Measurements from ENCODE around the gene JAK1.
"Not testable (repeated sequence)": the region's sequence is repeated elsewhere in the genome, so short reads cannot be mapped to it uniquely, and the experiment has no call there.

The JAK1 gene

DNA sequence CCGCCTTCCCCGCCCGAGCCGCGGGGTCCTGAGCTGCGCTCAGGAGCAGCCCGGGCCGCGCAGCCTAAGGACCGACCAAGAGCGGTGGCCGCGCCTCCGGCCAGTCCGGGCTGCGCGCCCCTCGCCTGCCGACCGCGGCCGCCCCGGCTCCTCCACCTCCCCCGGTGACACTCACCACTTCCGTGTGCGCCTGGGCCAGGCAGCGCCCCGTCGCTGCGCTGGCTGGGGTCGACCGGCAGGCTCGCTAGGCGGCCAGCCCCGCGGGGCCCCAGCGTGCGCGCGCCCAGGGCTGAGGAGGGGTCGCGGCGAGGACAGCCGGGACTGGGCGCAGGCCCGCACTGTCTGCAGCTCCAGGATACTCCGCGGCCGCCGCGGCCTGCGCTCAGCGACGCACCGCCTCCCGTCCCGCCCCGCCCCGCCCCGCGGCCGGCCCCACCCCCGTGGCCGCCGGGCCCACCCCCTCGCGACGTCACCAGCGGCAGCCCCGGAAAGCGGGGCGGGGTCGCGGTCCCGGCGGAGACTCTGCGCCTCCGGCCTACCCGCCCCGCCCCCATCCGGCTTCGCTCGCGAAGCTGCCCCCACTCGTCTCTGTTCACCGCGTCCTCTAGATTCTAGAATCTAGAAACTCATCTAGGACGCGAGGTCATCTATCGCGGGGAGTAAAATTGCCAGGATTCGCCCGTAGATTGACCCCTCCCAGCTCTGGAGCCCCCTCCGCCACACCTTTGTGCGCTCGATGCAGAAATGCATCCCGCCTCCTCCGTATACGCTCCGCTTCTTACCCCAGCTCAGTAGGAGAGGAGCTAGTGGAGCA, at the start of gene JAK1:
Gene JAK1 (minus strand): TSS at position 392 of the 814 bp plus-strand sequence. CDS start 80,285 bp downstream, outside the sequence.
- DNase-seq, result no peak

DNA sequence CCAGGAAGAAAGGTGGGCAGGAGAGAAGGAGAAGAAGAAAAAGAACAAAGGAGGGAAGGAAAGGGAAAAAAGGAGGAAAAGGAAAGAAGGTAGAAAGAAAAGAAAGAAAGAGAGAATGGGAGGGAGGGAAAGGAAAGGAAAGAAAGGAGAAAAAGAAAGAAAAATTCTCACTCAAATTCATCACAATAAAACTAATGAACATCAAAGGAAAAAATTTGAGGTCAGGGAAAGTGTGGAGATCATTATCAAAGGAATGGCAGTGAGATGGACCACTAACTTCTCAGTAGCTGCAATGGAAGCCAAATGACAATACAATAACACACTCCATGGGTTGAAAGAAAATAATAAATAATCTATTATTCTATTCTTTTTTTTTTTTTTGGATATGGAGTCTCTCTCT, 48.0 kb upstream of the JAK1 start:
- DNase-seq, result no peak

DNA sequence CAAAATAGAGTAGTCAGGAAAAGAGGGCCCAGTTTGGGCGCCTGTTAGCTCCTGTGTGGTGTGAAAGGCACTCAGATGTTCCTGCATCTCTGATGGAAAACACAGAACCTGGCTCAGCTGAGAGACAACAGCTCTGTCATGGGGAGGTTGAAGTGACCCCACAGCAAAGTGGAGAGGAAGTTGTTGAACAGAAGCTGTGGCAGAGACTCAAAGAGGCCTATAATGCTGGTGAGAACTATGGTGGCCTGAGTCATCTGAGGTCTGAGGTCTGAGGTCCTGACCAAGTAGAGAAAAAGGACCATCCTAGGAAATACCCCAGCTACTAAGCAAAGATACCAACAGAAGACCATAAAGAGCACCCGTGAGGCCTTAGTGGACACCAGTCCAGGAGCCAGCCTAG, 45.6 kb upstream of the JAK1 start:
- DNase-seq, result no peak

DNA sequence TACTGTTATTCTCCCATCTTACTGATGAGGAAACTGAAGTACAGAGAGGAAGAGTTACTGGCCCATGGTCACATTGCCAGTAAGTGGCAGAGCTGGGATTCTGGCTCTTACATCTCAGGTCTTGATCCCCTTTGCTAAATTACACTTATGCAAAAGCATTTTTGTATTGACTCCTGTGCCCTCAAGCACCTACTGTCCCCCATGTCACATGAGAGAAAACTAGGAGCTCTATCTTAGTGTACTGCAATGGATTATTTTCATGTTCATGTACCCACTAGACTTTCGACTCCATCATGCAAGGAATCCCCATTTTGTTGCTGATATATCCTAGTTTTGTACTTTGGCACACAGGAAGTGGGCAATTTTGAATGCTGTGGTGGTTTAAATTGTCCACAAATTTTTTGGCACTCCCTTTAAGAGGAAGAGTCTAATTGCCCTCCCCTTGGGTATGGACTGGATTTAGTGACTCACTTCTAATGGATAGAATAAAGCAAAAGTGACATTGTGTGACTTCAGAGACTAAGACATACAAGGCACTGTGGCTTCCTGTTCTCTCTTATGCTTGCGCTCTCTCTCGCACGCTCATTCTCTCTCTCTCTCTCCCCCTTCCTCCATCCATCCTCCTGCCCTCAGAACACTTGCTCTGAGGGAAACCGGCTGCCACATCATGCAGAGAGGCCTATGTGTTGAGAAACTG, 43.5 kb upstream of the JAK1 start:
- no peak for DNase-seq

DNA sequence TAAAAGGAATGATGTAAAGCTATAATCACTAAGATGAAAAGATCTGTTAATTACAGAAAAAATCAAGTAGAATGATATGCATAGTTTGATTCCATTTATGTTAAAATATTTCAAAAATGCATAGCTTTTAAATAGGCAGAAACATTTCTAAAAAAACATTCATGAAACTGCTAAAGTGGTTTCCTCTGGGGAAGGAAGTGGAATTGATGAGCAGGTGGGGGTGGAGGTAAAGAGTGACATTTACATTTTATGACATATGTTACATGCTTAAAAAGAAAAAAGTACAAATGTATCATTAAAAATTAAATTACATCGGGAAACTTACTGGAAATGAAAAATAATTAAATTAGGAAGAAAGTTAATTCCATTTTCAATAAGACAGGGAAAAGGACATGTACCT, 42.8 kb upstream of the JAK1 start:
- no peak for DNase-seq

DNA sequence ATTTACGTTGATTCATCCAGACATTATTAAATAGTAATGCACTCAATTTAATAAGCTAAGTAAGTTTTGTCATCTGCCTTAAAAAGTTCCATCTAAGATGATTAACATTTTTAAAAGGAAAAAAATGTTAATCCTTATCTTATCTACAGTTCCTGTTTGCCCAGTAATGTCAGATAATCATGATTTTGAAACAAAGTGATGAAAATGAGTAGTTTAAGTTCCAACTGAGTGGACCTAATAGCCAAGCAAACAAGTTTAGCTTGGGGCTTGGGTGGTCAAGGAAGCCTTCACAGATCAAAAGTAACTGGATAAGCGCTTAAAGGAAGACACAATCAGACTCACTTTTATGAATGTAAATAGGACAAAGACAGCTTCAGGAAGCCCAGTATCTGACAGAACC, 40.5 kb upstream of the JAK1 start:
- DNase-seq, result no peak

DNA sequence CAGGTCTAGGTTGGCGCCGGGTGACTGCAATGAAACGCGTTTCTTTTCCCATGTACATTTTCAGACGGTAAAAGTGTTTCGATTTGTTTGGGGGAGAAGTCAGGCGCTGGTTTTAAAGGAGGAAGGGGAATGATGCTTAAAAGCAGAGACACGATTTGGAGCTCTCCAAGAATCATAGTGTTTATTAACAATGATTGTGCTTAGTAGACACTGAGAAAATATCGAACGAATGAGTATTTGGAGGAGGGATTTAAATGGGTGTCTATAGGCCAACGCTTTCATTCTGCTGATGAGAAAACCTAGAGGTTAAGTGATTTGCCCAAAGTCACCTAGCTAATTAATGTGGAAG, 36.9 kb upstream of the JAK1 start:
- no peak for DNase-seq

DNA sequence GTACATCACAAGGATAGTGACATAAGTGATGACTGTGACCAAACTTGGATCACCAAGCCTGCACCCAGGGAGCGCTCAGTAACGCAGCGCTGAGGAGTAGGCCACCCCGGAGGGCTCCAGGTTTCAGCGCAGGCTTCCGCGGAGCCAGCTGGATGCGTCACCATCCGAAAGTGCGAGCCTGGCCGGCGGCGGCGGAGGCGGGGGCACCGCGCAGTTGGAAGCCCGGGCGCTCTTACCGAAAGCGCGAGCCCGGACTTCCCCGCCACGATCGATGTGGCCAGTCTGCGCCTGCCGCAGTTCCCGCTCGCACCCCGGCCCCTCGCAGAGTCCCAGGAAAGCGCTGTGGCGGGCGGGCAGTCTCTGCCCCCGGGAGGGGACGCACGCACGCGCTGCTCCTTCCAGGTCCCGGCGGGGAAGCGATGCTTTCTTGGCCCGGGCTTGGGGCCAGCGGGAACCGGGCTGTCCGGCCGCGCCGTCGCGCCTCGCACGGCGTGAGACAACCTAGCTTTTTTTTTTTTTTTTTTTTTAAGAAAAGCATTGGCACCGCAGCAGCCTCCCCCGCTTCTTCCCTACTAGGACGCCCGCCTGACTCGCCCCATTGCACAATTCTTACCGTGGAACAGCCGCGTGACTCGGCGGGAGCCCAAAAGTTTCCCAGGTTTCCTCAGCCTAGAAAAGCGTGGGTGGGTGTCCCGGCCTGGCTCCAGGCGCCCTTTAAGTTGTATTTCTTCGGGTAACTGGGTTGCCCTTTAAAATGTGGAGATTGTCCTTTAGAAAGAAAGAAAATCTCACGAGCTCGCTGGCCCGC, 36.4 kb upstream of the JAK1 start:
- no peak for DNase-seq

DNA sequence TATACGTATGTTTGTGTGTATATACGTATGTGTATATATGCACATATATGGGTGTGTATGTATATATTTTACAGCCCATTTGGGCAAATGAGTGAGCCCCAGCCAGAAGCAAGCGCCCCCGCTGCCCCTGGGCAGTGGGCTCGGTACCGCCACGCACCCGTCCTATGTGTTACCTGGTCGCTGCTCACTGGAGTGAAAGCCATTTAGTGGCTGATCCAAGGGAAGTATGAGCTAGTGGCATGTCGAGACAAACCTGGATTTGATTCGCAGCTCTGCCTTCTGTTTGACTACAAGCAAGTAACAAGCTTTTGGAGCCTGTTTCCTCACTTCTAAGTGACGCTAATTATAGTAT, 35.8 kb upstream of the JAK1 start:
- no peak for DNase-seq

DNA sequence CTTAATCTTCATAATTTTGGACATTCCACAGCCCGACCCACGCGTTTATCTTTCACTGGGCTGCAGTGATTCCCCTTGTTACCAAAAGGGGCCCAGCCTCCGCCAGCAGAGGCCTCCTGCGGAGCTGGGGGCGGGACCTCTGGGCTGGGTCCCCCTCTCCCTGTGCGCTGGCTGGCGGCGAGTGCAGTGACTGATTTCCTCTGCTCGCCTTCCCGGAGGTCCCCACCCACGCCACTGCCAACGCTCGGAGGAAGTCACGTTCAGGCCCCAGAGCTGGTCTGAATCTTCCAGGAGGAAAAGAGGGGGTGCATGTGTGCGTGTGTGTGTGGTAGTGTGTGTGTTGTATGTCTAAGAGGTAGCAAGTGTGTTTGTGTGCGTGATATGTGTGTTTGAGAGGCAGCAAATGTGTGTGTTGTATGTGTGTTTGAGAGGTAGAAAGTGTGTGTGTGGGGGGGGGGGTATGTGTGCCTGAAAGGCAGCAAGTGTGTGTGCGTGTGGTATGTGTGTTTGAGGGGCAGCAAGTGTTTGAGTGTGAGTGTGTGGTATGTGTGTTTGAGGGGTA, 35.0 kb upstream of the JAK1 start:
- DNase-seq, result no peak

DNA sequence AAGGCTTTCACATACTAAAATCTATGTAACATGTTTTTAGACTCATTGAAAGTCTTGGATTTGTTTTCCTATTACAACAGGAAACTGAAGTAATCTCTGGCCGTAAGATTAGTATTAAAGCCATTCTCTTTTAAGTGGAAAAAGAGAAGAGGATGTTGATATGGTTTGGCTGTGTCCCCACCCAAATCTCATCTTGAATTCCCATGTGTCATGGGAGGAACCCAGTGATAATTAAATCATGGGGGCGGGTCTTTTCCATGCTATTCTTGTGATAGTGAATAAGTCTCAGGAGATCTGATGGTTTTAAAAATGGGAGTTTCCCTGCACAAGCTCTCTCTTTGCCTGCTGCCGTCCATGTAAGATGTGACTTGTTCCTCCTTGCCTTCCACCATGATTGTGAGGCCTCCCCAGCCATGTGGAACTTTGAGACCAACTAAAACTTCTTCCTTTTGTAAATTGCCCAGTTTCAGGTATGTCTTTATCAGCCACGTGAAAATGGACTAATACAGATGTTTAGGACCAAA, 32.1 kb upstream of the JAK1 start:
- not testable (repeated sequence) for DNase-seq

DNA sequence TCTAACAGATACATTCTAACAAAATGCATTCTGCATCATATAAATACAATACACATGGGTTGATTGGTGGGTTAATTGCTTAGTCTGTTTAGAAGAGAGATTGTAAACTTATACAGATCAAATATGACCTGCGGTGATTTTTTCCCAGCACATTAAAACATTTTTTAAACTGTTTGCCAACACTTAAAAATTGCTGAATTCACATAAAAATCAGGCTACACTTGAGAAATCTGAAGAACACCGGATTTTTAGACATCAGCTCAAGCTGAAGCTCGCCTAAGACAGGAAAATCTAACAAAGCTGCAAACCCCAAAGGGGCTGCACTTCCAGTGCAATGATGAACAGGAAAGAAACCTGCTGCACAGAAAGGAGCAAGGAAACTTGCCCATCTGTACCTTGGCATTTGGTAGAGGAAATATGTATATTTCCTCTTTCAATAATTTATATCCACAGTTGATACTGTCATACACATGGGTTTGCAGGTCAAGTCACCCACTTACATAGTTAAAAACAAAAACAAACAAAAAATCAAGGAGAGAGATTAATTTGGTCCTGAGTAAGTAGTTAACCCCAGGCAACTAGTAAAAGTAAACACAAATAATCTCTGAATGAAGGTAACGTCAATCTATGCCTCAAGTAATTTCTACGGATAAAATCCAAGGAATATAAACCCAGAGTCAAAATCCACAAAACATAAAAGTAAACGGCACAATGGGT, 30.4 kb upstream of the JAK1 start:
- no peak for DNase-seq

DNA sequence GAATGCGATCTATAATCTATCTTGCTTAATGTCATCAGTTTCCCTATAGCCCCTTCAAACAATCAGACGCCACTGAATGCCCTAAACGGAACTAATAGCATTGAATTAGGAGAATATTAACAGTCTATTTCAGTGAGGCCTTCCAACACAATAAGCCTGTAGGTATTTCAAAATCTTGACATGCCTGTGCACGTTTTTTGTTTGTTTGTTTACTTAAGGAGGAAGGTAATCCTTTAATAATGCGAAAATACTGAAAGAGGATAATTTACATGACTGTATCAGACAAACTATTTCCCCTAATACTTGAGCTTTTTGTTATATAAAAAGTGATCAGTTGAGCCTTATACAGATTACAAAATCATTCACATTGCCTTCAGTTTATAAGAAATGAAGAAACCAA, 29.0 kb upstream of the JAK1 start:
- no peak for DNase-seq

DNA sequence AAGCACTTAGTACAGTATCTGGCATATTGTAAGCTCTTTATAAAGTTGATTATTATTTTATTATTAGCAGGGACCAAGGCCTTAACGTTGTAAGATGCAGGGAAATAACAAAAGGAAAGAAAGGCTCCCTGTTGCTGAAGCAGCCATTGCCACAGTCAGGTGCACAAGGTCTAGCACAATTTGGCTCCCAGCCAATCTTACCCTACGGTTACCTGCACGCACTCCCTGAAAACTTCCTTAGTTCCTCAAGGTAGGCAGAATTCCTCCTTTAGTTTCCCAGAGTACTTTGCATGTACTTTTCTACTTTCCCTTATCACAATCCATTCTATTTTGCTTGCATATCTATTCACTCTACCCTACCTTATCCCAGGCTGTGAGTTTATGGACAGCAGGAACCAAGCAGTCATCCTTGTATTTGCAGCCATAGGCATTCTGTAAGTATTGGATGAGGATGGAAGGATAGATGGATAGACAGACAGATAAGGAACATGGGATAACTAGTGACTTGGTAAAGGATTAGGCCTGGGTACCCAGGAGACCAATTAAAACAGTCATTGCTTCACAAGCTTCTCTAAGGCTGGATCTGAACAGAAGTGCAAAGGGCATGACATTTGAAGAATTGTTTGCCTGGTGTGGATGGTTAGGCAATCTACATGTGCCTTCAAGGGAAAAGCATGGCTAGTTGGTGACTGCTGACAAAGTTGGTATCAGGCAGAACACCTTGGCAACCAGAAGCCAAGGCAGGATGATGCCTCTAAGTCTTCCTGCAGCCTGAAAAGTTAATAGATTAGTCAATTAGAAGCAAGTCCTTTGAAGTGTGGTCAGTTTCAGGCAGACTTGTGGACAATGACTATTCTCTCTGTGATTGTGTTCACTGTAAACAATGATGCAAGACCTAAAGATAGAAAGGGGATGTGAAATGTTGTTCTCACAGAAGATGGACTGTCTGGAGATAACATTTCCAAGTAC, 20.8 kb upstream of the JAK1 start:
- DNase-seq, result no peak

DNA sequence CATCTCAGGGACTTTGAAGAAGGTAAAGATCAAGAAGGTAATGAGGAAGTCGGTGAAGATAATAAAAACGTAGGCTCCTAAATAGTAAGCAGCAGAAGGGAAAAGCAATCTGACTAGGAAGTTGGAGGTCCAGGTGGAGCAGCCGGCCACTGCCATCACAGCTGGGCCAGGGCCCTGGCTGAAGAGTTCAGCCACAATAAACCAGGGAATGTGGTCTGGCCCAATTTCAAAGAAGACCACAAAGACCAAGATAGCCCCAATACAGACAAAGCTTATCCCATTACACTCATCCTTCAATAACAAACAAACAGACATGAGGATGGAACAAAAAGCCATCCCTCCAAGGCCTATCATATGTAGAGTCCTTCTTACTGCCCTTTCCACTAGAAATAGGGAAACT, 18.4 kb upstream of the JAK1 start:
- no peak for DNase-seq

DNA sequence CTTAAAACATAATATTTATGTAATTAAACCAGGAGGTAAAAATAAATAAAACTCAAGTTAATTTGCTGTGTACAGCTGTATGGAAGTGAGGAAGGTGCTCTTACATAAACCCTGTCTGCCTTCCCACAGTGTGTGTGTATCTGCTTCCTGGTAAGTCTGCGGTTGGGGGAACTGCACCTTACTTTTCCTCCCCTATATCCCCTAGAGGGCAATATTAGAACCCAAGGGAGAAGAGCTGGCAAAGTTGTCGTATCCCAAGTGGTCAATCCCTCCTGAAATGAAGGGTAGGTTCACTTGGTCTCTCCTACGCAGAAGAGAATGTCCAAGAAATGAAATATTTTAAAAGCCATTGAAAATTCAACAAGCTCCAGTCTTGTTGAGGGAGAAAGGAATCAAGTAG, 17.8 kb upstream of the JAK1 start:
- DNase-seq, result no peak

DNA sequence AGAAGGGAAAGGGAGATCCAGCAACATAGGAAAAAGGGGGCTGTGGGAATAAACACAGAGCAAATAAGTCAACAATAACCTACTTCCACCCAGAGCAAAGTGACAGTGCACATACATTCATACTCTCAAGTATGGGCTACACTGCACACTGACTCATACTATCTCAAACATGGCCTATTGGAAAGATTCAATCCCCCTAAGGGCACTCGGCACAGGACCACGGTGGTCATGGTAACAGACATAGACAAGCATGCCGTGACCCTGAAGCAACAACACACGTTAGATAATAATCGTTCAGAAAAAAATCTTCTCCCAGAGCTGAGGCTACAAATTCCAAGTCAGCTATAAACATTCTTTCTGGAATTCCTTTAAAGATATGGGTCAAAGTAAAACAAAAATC, 16.8 kb upstream of the JAK1 start:
- DNase-seq, result no peak

DNA sequence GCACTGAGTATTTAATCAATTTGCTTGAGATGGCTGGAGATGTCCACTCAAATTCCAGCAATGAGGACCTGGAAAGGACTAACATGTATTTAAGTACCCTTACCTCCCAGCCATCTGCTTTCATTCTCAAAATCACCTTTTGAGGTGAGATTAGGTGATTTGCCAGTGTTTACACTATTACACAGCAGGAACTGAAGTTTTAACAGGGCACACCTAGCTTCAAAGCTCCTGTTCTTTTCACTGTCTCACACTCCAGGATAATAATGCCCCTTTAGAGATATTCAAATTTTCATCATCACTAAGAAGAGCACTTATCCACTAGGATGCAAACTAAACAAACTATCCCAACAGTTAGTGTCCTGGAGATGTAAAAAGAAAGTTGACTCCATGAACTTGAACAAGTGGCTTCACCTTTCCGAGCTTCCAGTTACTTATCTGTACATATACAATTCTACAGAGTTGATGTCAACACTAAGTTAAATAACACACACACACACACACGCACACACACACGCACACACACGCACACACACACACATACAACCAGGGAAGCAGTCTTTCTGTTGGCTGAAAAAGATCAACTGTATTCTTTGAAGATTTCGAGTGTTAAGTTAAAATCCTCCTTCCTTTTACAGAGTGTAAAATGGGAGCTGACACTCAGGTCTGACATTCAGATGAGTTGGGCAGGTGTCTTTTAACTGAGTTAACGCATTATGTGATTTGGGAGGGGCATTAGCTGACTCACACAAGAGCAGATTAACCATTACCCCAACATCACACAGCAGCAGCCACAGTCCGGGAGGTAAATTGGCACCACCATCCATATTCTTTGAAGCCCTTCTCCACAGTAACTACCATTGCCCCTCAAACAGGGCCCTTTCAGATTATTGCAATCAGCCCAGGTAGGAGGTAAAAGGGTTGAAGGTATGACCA, 15.5 kb upstream of the JAK1 start:
- DNase-seq, result no peak

DNA sequence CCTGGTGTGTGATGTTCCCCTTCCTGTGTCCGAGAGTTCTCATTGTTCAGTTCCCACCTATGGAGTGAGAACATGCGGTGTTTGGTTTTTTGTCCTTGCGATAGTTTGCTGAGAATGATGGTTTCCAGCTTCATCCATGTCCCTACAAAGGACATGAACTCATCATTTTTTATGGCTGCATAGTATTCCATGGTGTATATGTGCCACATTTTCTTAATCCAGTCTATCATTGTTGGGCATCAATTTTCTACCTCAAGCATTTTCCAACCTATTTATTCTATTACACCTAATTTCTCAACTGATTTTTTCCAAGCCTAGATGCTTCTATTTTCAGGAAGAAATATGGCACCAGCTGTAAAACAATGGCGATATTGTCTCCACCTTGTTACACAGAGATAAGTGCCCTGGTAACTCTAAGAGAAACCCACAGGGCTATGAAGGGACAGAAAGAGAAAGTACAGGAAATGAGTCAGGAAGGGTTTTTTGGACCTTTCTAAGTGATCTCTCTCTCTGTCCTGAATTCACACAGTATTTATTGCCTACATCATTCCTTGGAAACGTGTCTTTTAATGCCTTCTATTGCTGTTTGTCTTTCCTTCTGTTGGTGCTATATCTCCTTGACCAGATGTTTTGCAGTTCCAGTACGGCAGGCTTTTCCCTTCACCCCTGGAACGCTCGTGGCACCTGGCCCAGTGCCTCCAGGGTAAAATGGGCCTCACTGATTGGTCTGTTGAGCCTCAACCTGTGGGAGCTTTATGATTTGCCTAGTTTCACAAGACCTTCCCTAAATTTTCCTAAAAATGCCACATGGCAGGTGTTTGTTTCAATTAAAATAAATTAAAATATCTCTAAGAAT, 14.6 kb upstream of the JAK1 start:
- no peak for DNase-seq

Data from cortex of kidney (tissue), 1 donor.